GM18517 (cell line): ENCODE results near the gene RHD.
A peak's percentile ranks its signal among the peaks of the same experiment; 100 is the strongest.
"Not testable (repeated sequence)": the region's sequence is repeated elsewhere in the genome, so short reads cannot be mapped to it uniquely, and the experiment has no call there.

Source experiments
- ATAC-seq: cut with Tn5 transposase; IDR thresholded peaks from one replicate; pipeline ENCODE4 v1.9.1; 2021; ENCODE audit warnings: mild to moderate bottlenecking, moderate library complexity; ENCODE audit not compliant: unreplicated experiment

RHD gene

GRCh38 chr1:25272238-25272637 is at the start of gene RHD:
TSS of gene RHD (plus strand) at chr1:25272509. CDS start at chr1:25272548, 39 bp downstream.
- not testable (repeated sequence) for ATAC-seq

GRCh38 chr1:25222606-25223005 is 49.7 kb upstream of the RHD start:
- ATAC-seq = no peak

- ATAC-seq = no peak
Measured at GRCh38 chr1:25223471-25223870, 48.8 kb upstream of the RHD start.

GRCh38 chr1:25232027-25232865 is 40.1 kb upstream of the RHD start, which contains the start of gene SYF2:
TSS of gene SYF2 (minus strand) at chr1:25232502. CDS start at chr1:25232467, 35 bp downstream.
- peak; percentile 67 for ATAC-seq

- ATAC-seq = no peak
Measured at GRCh38 chr1:25232866-25233784, 39.2 kb upstream of the RHD start.

- ATAC-seq = not testable (repeated sequence)
Measured at GRCh38 chr1:25235411-25235810, 36.9 kb upstream of the RHD start.

- not testable (repeated sequence) for ATAC-seq
Measured at GRCh38 chr1:25236261-25236660, 36.0 kb upstream of the RHD start.

- ATAC-seq = no peak
Measured at GRCh38 chr1:25238046-25238445, 34.3 kb upstream of the RHD start.

GRCh38 chr1:25239681-25240541 is 32.4 kb upstream of the RHD start:
- ATAC-seq = peak; percentile 70

- ATAC-seq = no peak
Measured at GRCh38 chr1:25243907-25244306, 28.4 kb upstream of the RHD start.

- ATAC-seq = no peak
Measured at GRCh38 chr1:25245393-25245792, 26.9 kb upstream of the RHD start.

- ATAC-seq = no peak
Measured at GRCh38 chr1:25245809-25246599, 26.3 kb upstream of the RHD start.

- no peak for ATAC-seq
Measured at GRCh38 chr1:25246600-25247023, 25.7 kb upstream of the RHD start.

- peak; percentile 70 for ATAC-seq
Measured at GRCh38 chr1:25247024-25247828, 25.1 kb upstream of the RHD start, which contains the start of gene RSRP1. TSS of gene RSRP1 (minus strand) at chr1:25247454. CDS start at chr1:25246963, 491 bp downstream.

- no peak for ATAC-seq
Measured at GRCh38 chr1:25247829-25248754, 24.2 kb upstream of the RHD start.

- no peak for ATAC-seq
Measured at GRCh38 chr1:25253911-25254310, 18.4 kb upstream of the RHD start.

- ATAC-seq = no peak
Measured at GRCh38 chr1:25255706-25256577, 16.4 kb upstream of the RHD start.
